Nephron (organoid): Measurements from ENCODE around the gene CER1.

Experiments
- H3K27ac Mint-ChIP-seq, 3 experiments: 2 replicates each; pipeline ENCODE4 v1.8.0; 2020; ENCODE audit warnings: mixed read lengths in 3 of 3, mild to moderate bottlenecking in 2 of 3, moderate library complexity in 1 of 3
- H3K27me3 Mint-ChIP-seq: 2 replicates; pipeline ENCODE4 v1.8.0; 2021; ENCODE audit warnings: low read depth, mild to moderate bottlenecking, moderate library complexity, mixed read lengths
- H3K36me3 Mint-ChIP-seq: 2 replicates; pipeline ENCODE4 v1.8.0; 2020; ENCODE audit warnings: low read depth, mixed read lengths
- H3K4me1 Mint-ChIP-seq: 2 replicates; pipeline ENCODE4 v1.8.0; 2020; ENCODE audit warnings: mixed read lengths
- H3K4me3 Mint-ChIP-seq, 3 experiments: 2 replicates each; pipeline ENCODE4 v1.8.0; 2020; ENCODE audit warnings: mild to moderate bottlenecking in 3 of 3, mixed read lengths in 3 of 3, moderate library complexity in 2 of 3
- H3K9me3 Mint-ChIP-seq: 2 replicates; pipeline ENCODE4 v1.8.0; 2020; ENCODE audit warnings: mixed read lengths
- CTCF ChIP-seq, 3 experiments: fragments of 200-600 bp; sonication (generic); IDR thresholded peaks; one replicate each; pipeline ENCODE4 v1.5.0; 2021; ENCODE audit warnings: antibody characterized with exemption in 3 of 3; ENCODE audit not compliant: unreplicated experiment in 3 of 3

CER1 gene

GRCh38 chr9:14749741-14750211, 27.2 kb upstream of the CER1 start:
- Mint-ChIP-seq H3K4me1 (peaks cover 53% of the 10 kb centered on the region), H3K27ac (peak overlapping the region in 2 of 3 experiments; percentile 47 to 62), H3K4me3 (no peak overlapping the region), H3K36me3 (peaks cover 77% of the 10 kb centered on the region), H3K27me3 (no peaks in the 10 kb centered on the region), H3K9me3 (no peaks in the 10 kb centered on the region)
- TF ChIP-seq CTCF (IDR thresholded peaks at IDR 0.05; ENCODE audit: unreplicated experiment in 3 of 3), result no peak

GRCh38 chr9:14748373-14748772, 25.8 kb upstream of the CER1 start:
- H3K27me3 Mint-ChIP-seq, result no peaks in the 10 kb centered on the region
- H3K4me3 Mint-ChIP-seq, result no peak overlapping the region
- peaks cover 75% of the 10 kb centered on the region for H3K36me3 Mint-ChIP-seq
- no peaks in the 10 kb centered on the region for H3K9me3 Mint-ChIP-seq
- no peak overlapping the region for H3K27ac Mint-ChIP-seq
- H3K4me1 Mint-ChIP-seq, result peaks cover 42% of the 10 kb centered on the region
- no peak for TF ChIP-seq CTCF (IDR thresholded peaks at IDR 0.05; ENCODE audit: unreplicated experiment in 3 of 3)

GRCh38 chr9:14747111-14747510, 24.6 kb upstream of the CER1 start:
- peaks cover 33% of the 10 kb centered on the region for H3K4me1 Mint-ChIP-seq
- no peak for TF ChIP-seq CTCF (IDR thresholded peaks at IDR 0.05; ENCODE audit: unreplicated experiment in 3 of 3)
- peaks cover 83% of the 10 kb centered on the region for H3K36me3 Mint-ChIP-seq
- no peak overlapping the region for H3K4me3 Mint-ChIP-seq
- no peaks in the 10 kb centered on the region for H3K27me3 Mint-ChIP-seq
- H3K9me3 Mint-ChIP-seq, result no peaks in the 10 kb centered on the region
- H3K27ac Mint-ChIP-seq, result no peak overlapping the region

GRCh38 chr9:14746626-14747025, 24.1 kb upstream of the CER1 start:
- Mint-ChIP-seq H3K27ac (no peak overlapping the region), H3K9me3 (no peaks in the 10 kb centered on the region), H3K27me3 (no peaks in the 10 kb centered on the region), H3K4me1 (peaks cover 28% of the 10 kb centered on the region), H3K36me3 (peaks cover 80% of the 10 kb centered on the region), H3K4me3 (no peak overlapping the region)
- no peak for TF ChIP-seq CTCF (IDR thresholded peaks at IDR 0.05; ENCODE audit: unreplicated experiment in 3 of 3)

- no peak for TF ChIP-seq CTCF (IDR thresholded peaks at IDR 0.05; ENCODE audit: unreplicated experiment in 3 of 3)
- Mint-ChIP-seq H3K4me1 (peaks cover 9% of the 10 kb centered on the region), H3K27me3 (no peaks in the 10 kb centered on the region), H3K36me3 (peaks cover 73% of the 10 kb centered on the region), H3K4me3 (no peak overlapping the region), H3K9me3 (no peaks in the 10 kb centered on the region), H3K27ac (no peak overlapping the region)
Measured at GRCh38 chr9:14744768-14745167, 22.2 kb upstream of the CER1 start.

GRCh38 chr9:14741369-14741768, 18.8 kb upstream of the CER1 start:
- Mint-ChIP-seq H3K27me3 (no peaks in the 10 kb centered on the region), H3K4me3 (no peak overlapping the region), H3K27ac (no peak overlapping the region), H3K4me1 (no peaks in the 10 kb centered on the region), H3K36me3 (peaks cover 63% of the 10 kb centered on the region), H3K9me3 (no peaks in the 10 kb centered on the region)
- TF ChIP-seq CTCF (IDR thresholded peaks at IDR 0.05; ENCODE audit: unreplicated experiment in 3 of 3), result no peak
